Lower leg skin (tissue), 4 donors: ENCODE measurements around the gene JMJD7. TPM values are rescaled to one million over a fixed set of nuclear protein-coding genes. Genes with fewer than 3 reads are reported as not detected.

Source experiments
- DNase-seq, 2 donors: peaks; one replicate each; pipeline ENCODE4 v3.0.0-alpha.2; 2019; ENCODE audit warnings: low spot score in 2 of 2
- H3K4me3 ChIP-seq: fragments of 200-600 bp; sonication (generic); 2 replicates; pipeline ENCODE4 v1.5.1; 2017; ENCODE audit warnings: mild to moderate bottlenecking, low read depth; ENCODE audit not compliant: poor library complexity, severe bottlenecking
- CTCF ChIP-seq, 3 donors: fragments of 450-650 bp; IDR thresholded peaks; one replicate each; pipeline ENCODE4 v1.5.1; 2016; ENCODE audit warnings: antibody characterized with exemption in 3 of 3, mild to moderate bottlenecking in 3 of 3, moderate library complexity in 2 of 3
- POLR2A ChIP-seq, 2 donors: fragments of 450-650 bp; IDR thresholded peaks; one replicate each; pipeline ENCODE4 v1.6.1; 2016 to 2017; ENCODE audit warnings: antibody characterized with exemption in 2 of 2, mild to moderate bottlenecking in 1 of 2, moderate library complexity in 1 of 2
- WGBS, 2 donors: methylation state at CpG; one replicate each; pipeline ENCODE4 v1.1.5; 2018; 5-methylcytosine and 5-hydroxymethylcytosine counted together
- intact Hi-C: fragments of 100-400 bp; cut with DNase I; formaldehyde crosslinking; loops from one replicate; pipeline ENCODE4 v1.15.0; 2023; ENCODE audit warnings: low total_unique reads
- total RNA-seq, 4 donors: library from RNA; depleted of rRNA; stranded (reverse); fragments of >200 nt; gene quantifications; one replicate each; pipeline ENCODE4 v1.1.0, GENCODE V29; 2016

JMJD7 gene
- total RNA-seq, 4 donors from 2014 or later: 40.7 to 61.6 (median 47.1) TPM

GRCh38 chr15:41795996-41796856 is 31.7 kb upstream of the JMJD7 start:
- intact Hi-C loops: no loop called here
- H3K4me3 ChIP-seq: no peak overlapping the region
- TF ChIP-seq CTCF (IDR thresholded peaks at IDR 0.05): no peak
- TF ChIP-seq POLR2A (IDR thresholded peaks at IDR 0.05): no peak
- 22 to 27% methylated on average over 10 of the region's 10 CpGs for WGBS, 2 donors
- peak in 1 of 2 donors; percentile 68 for DNase-seq

GRCh38 chr15:41797201-41797944 is 30.5 kb upstream of the JMJD7 start:
- WGBS, 2 donors: 41 to 46% methylated on average over 8 of the region's 8 CpGs
- intact Hi-C loops: no loop called here
- H3K4me3 ChIP-seq: no peak overlapping the region
- TF ChIP-seq CTCF (IDR thresholded peaks at IDR 0.05) (no peak), POLR2A (IDR thresholded peaks at IDR 0.05) (no peak)
- no peak for DNase-seq

- H3K4me3 ChIP-seq: no peak overlapping the region
- intact Hi-C loops: no loop called here
- no peak for DNase-seq
- WGBS, 2 donors: 64 to 66% methylated on average over 9 of the region's 9 CpGs
- TF ChIP-seq CTCF (IDR thresholded peaks at IDR 0.05) (no peak), POLR2A (IDR thresholded peaks at IDR 0.05) (no peak)
Measured at GRCh38 chr15:41798607-41799487, 29.0 kb upstream of the JMJD7 start.

- 54 to 74% methylated on average over 5 of the region's 5 CpGs for WGBS, 2 donors
Measured at GRCh38 chr15:41799488-41799805, 28.4 kb upstream of the JMJD7 start.

More at GRCh38 chr15:41799488-41799805, 28.4 kb upstream of the JMJD7 start:
- intact Hi-C loops: no loop called here
- TF ChIP-seq POLR2A (IDR thresholded peaks at IDR 0.05) (no peak), CTCF (IDR thresholded peaks at IDR 0.05) (no peak)
- DNase-seq: no peak
- H3K4me3 ChIP-seq: no peak overlapping the region
